MM.1S (cell line): ENCODE data around the gene MAN1C1.
A peak's percentile ranks its signal among the peaks of the same experiment; 100 is the strongest.

Experiments used
- DNase-seq: peaks from one replicate; pipeline ENCODE4 v3.0.0-alpha.2; 2015
- H2AFZ ChIP-seq: fragments of 300-600 bp; sonication (generic); 2 replicates; pipeline ENCODE4 v1.6.0; 2016; ENCODE audit warnings: antibody characterized with exemption, low read length
- H3F3A ChIP-seq: fragments of 300-600 bp; sonication (generic); 2 replicates; pipeline ENCODE4 v1.6.1; 2016; ENCODE audit warnings: mild to moderate bottlenecking, antibody characterized with exemption, low read length, moderate library complexity, mixed read lengths; ENCODE audit not compliant: insufficient read depth
- H3K27ac ChIP-seq: fragments of 300-600 bp; sonication (generic); 2 replicates; pipeline ENCODE4 v1.5.1; 2016; ENCODE audit warnings: mild to moderate bottlenecking, low read length
- H3K27me3 ChIP-seq: fragments of 300-600 bp; sonication (generic); replicated peaks from 2 replicates; pipeline ENCODE4 v1.6.0; 2016; ENCODE audit warnings: low read length; ENCODE audit not compliant: insufficient read depth
- H3K36me3 ChIP-seq: fragments of 300-600 bp; sonication (generic); replicated peaks from 2 replicates; pipeline ENCODE4 v1.6.1; 2016; ENCODE audit warnings: mild to moderate bottlenecking, low read length, mixed read lengths; ENCODE audit not compliant: insufficient read depth
- H3K4me1 ChIP-seq: fragments of 300-600 bp; sonication (generic); 2 replicates; pipeline ENCODE4 v1.6.1; 2016; ENCODE audit warnings: low read length, mixed read lengths
- H3K4me2 ChIP-seq: fragments of 300-600 bp; sonication (generic); 2 replicates; pipeline ENCODE4 v1.6.0; 2016; ENCODE audit warnings: low read depth, low read length
- H3K4me3 ChIP-seq: fragments of 300-600 bp; sonication (generic); 2 replicates; pipeline ENCODE4 v1.5.1; 2016; ENCODE audit warnings: low read length, mixed read lengths
- H3K79me2 ChIP-seq: fragments of 300-600 bp; sonication (generic); 2 replicates; pipeline ENCODE4 v1.6.1; 2016; ENCODE audit warnings: mixed run types, low read length, mixed read lengths
- H3K9ac ChIP-seq: fragments of 300-600 bp; sonication (generic); 2 replicates; pipeline ENCODE4 v1.6.1; 2016; ENCODE audit warnings: low read length, mixed read lengths
- H3K9me2 ChIP-seq: fragments of 300-600 bp; sonication (generic); replicated peaks from 2 replicates; pipeline ENCODE4 v1.6.1; 2016; ENCODE audit warnings: mild to moderate bottlenecking, low read length, mixed read lengths; ENCODE audit not compliant: insufficient read depth
- H3K9me3 ChIP-seq: fragments of 300-600 bp; sonication (generic); replicated peaks from 2 replicates; pipeline ENCODE4 v1.6.1; 2016; ENCODE audit warnings: mild to moderate bottlenecking, low read length, mixed read lengths; ENCODE audit not compliant: insufficient read depth
- H4K20me1 ChIP-seq: fragments of 300-600 bp; sonication (generic); 2 replicates; pipeline ENCODE4 v1.6.1; 2016; ENCODE audit warnings: mild to moderate bottlenecking, low read length, moderate library complexity, mixed read lengths; ENCODE audit not compliant: insufficient read depth
- EZH2 ChIP-seq: fragments of 300-600 bp; sonication (generic); optimal IDR thresholded peaks from 2 replicates; pipeline ENCODE3; 2017; ENCODE audit warnings: low read depth, mild to moderate bottlenecking, antibody characterized with exemption, low read length, mixed read lengths
- EZH2phosphoT487 ChIP-seq: fragments of 300-600 bp; sonication (generic); IDR thresholded peaks from 2 replicates; pipeline ENCODE4 v1.6.1; 2018; ENCODE audit warnings: antibody characterized with exemption, low read length
- TF ChIP-seq, protein P1 (sequence below): fragments of 300-600 bp; sonication (generic); IDR thresholded peaks from 2 replicates; pipeline ENCODE4 v1.5.1; 2016; ENCODE audit warnings: antibody characterized with exemption, low read length, mixed read lengths

Gene MAN1C1

DNA sequence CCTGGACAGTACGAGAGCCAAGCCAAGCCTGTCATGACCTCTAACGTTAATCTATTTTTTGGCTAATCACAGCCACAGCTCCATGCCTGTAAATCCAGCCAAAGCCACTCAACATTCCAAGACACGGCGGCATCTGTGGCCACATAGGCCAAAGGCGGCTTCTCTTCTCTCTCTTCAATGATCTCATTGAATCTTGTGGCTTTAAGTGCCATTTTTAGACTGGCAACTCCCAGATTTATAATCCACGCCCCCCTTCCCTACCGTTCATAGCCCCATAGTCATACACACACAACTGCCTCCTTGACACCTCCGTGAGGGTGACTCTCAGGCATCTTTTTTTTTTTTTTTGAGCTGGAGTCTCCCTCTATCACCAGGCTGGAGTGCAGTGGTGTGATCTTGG, 177.7 kb downstream of the MAN1C1 start:
- H3K9me2 ChIP-seq: no peaks in the 10 kb centered on the region
- DNase-seq: no peak
- TF ChIP-seq, protein P1, sequence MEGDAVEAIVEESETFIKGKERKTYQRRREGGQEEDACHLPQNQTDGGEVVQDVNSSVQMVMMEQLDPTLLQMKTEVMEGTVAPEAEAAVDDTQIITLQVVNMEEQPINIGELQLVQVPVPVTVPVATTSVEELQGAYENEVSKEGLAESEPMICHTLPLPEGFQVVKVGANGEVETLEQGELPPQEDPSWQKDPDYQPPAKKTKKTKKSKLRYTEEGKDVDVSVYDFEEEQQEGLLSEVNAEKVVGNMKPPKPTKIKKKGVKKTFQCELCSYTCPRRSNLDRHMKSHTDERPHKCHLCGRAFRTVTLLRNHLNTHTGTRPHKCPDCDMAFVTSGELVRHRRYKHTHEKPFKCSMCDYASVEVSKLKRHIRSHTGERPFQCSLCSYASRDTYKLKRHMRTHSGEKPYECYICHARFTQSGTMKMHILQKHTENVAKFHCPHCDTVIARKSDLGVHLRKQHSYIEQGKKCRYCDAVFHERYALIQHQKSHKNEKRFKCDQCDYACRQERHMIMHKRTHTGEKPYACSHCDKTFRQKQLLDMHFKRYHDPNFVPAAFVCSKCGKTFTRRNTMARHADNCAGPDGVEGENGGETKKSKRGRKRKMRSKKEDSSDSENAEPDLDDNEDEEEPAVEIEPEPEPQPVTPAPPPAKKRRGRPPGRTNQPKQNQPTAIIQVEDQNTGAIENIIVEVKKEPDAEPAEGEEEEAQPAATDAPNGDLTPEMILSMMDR: no peak
- TF ChIP-seq EZH2 (no peak), EZH2phosphoT487 (no peak)
- H3K4me1 ChIP-seq: peaks cover 3% of the 10 kb centered on the region
- H4K20me1 ChIP-seq: no peaks in the 10 kb centered on the region
- no peak overlapping the region for H3K9ac ChIP-seq
- no peak overlapping the region for H3K4me3 ChIP-seq
- no peak overlapping the region for H3K4me2 ChIP-seq
- H2AFZ ChIP-seq: no peak overlapping the region
- no peaks in the 10 kb centered on the region for H3K9me3 ChIP-seq
- H3K79me2 ChIP-seq: no peaks in the 10 kb centered on the region
- no peaks in the 10 kb centered on the region for H3K36me3 ChIP-seq
- H3F3A ChIP-seq: no peaks in the 10 kb centered on the region
- no peak overlapping the region for H3K27ac ChIP-seq
- H3K27me3 ChIP-seq: no peaks in the 10 kb centered on the region

DNA sequence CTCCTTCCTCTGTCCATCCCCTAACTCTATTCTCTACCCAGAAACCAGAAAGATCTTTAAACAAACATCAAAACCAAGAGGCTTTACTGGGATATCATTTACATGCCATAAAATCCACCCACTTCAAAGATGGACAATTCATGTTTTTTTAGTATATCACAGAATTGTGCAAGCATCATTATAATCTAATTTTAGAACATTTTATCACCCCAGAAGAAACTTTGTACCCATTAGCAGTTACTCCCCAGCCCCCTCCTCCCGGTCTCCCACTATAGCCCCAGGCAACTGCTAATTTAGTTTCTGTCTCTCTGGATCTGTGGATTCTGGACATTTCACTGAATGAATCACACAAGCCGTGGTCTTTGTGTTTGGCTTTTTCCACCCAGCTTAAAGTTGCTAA, 178.6 kb downstream of the MAN1C1 start:
- Histone ChIP-seq H3K4me1 (peaks cover 3% of the 10 kb centered on the region), H2AFZ (no peak overlapping the region), H3K9me3 (no peaks in the 10 kb centered on the region), H3K79me2 (no peaks in the 10 kb centered on the region), H3K9me2 (no peaks in the 10 kb centered on the region), H3K4me3 (no peak overlapping the region), H3K36me3 (no peaks in the 10 kb centered on the region), H4K20me1 (no peaks in the 10 kb centered on the region), H3K9ac (no peak overlapping the region), H3F3A (no peaks in the 10 kb centered on the region), H3K27ac (no peak overlapping the region), H3K27me3 (no peaks in the 10 kb centered on the region), H3K4me2 (no peak overlapping the region)
- TF ChIP-seq EZH2phosphoT487: no peak
- TF ChIP-seq EZH2: no peak
- TF ChIP-seq, protein P1: no peak
- DNase-seq: no peak

DNA sequence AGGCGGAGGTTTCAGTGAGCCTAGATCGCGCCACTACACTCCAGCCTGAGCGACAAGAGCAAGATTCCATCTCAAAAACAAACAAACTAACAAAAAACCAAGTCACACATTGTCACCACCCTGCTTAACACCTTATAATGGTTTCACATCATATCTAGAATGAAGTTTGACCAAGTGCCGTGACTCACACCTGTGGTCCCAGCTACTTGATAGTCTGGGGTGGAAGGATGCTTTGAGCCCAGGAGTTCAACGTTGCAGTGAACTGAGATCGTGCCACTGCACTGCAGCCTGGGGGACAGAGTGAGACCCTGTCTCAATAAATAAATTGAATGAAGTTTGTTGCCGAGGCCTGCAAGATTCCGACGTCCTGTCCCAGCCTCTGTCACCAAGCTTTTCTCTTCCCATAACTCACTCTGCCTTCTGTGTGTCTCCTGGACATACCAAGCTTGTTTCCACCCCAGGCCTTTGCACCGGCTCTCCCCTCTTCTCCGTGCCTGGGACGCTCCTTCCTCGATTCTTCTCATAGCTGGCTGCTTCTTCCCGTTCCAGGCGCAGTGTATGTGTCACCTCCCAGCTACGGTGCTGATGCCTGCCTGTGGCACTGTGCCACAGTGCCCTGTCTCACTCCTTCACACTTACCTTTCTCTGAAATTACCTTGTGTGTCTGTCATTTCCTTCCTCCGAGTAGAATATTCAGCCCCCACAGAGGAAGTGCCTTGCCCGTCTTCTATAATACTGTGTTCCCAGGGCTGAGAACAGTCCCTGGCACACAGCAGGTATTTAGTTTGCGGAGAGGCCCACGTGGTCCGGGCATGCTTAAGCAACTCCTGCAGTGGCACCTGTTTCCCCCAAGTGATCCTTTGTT, 179.6 kb downstream of the MAN1C1 start:
- TF ChIP-seq, protein P1: no peak
- TF ChIP-seq EZH2phosphoT487 (no peak), EZH2 (no peak)
- Histone ChIP-seq H3K4me1 (peaks cover 6% of the 10 kb centered on the region), H3K9ac (no peak overlapping the region), H3K36me3 (no peaks in the 10 kb centered on the region), H3K9me2 (no peaks in the 10 kb centered on the region), H4K20me1 (no peaks in the 10 kb centered on the region), H3F3A (no peaks in the 10 kb centered on the region), H3K27me3 (no peaks in the 10 kb centered on the region), H3K4me2 (peak overlapping the region; percentile 9; the same call in 1 of the 2 replicates), H3K9me3 (no peaks in the 10 kb centered on the region), H3K79me2 (no peaks in the 10 kb centered on the region), H2AFZ (0 out of 2 replicates have a peak overlapping the region, but pooled peaks have one; percentile 46), H3K4me3 (no peak overlapping the region), H3K27ac (no peak overlapping the region)
- DNase-seq: no peak
